ENCODE measurements around the gene RIMOC1. TPM values are rescaled to one million over a fixed set of nuclear protein-coding genes. Genes with fewer than 3 reads are reported as not detected.

Gene RIMOC1
- total and polyA plus RNA-seq, 2 of the 8 experiments (the other 6 are each of a cell fraction or from before 2014, with no cell fraction given) = 20.6 to 35.1 TPM

GRCh38 chr5:41882765-41883164 lies 21.4 kb upstream of the RIMOC1 start (continued):
- no peak for TF ChIP-seq CHD7 (IDR thresholded peaks at IDR 0.05; ENCODE audit: insufficient replicate concordance, low read length)
- no peak for TF ChIP-seq USF2 (IDR thresholded peaks at IDR 0.05; ENCODE audit: low read length)
- no peak for TF ChIP-seq SIX5 (IDR thresholded peaks at IDR 0.05; ENCODE audit: low read depth, low read length)
- TF ChIP-seq KDM5A (IDR thresholded peaks at IDR 0.05; ENCODE audit: low read length) = no peak
- TF ChIP-seq BRCA1 (IDR thresholded peaks at IDR 0.05; ENCODE audit: low read depth, low read length) = no peak
- TF ChIP-seq SUZ12 (IDR thresholded peaks at IDR 0.05; ENCODE audit: low read length) = no peak
- TF ChIP-seq CBX5 (IDR thresholded peaks at IDR 0.05; ENCODE audit: low read depth, low read length) = no peak
- no peak for TF ChIP-seq BCL11A (IDR thresholded peaks at IDR 0.05; ENCODE audit: low read depth in 2 of 2, low read length in 2 of 2)
- no peak for TF ChIP-seq ASH2L (IDR thresholded peaks at IDR 0.05; ENCODE audit: low read length)
- no peak for TF ChIP-seq HDAC6 (IDR thresholded peaks at IDR 0.05; ENCODE audit: low read depth, low read length)
- no peak for TF ChIP-seq POU5F1 (IDR thresholded peaks at IDR 0.05; ENCODE audit: low read depth, low read length)

All from H1 (cell line).